K562 (cell line): ENCODE results near the gene ZNF488. TPM values are rescaled to one million over a fixed set of nuclear protein-coding genes. Genes with fewer than 3 reads are reported as not detected.
"Not testable (repeated sequence)": the region's sequence is repeated elsewhere in the genome, so short reads cannot be mapped to it uniquely, and the experiment has no call there.

Experiments
- ATAC-seq: fragments of 200-7000 bp; cut with Tn5 transposase; 3 replicates; pipeline ENCODE4 v1.9.1; 2020; ENCODE audit warnings: moderate library complexity
- BruUV-seq: library from RNA; stranded (reverse); fragments of 400-500 nt; replicated peaks from 2 replicates; lab custom pipeline; 2021; lab: Mats Ljungman, UMichigan
- CTCF ChIA-PET: fragments of 300-600 bp; formaldehyde crosslinking; extraction: SDS; loops from one replicate; lab custom pipeline; 2021; ENCODE audit warnings: low intra/inter-chr PET ratio; lab: Yijun Ruan, JAX
- POLR2A ChIA-PET: fragments of 300-600, 350-650 bp; sonication (Branson Sonifier 250); formaldehyde crosslinking; extraction: SDS; loops from one replicate; lab custom pipeline; 2021; ENCODE audit warnings: antibody characterized with exemption, inconsistent platforms; lab: Yijun Ruan, JAX
- DNase-seq, 4 experiments: peaks; one replicate each; pipeline versions ENCODE4 v3.0.0 to v3.0.0-alpha.2; 2011 to 2018; ENCODE audit warnings: low spot score in 3 of 4, mixed read lengths in 3 of 4; ENCODE audit errors: extremely low read depth in 1 of 4
- FAIRE-seq: peaks from 2 replicates; lab custom pipeline; 2011; peaks lifted over from hg19 to GRCh38; lab: Jason Lieb, UNC
- H2AFZ ChIP-seq: 2 replicates; pipeline ENCODE4 v1.6.0; 2011; ENCODE audit warnings: low read depth, low read length, control low read depth, inconsistent platforms
- H3K27ac ChIP-seq: fragments of 200-600 bp; 3 replicates; pipeline ENCODE4 v1.8.0; 2011; ENCODE audit warnings: low read depth, mild to moderate bottlenecking, control low read depth, inconsistent platforms, low read length, moderate library complexity, mixed read lengths; ENCODE audit errors: extremely low read depth
- H3K27me3 ChIP-seq, 2 experiments: fragments of 300-600 bp in 1 of 2; 2 replicates in 1 of 2; 3 replicates in 1 of 2; pipeline versions ENCODE4 v1.6.0 to v1.8.0; 2011; ENCODE audit warnings: inconsistent platforms in 2 of 2, low read length in 2 of 2, mild to moderate bottlenecking in 1 of 2, mixed read lengths in 1 of 2, moderate library complexity in 1 of 2; ENCODE audit not compliant: control insufficient read depth in 2 of 2, insufficient read depth in 2 of 2
- H3K36me3 ChIP-seq: fragments of 300-600 bp; 3 replicates; pipeline ENCODE4 v1.8.0; 2011; ENCODE audit warnings: mild to moderate bottlenecking, low read length, inconsistent platforms; ENCODE audit not compliant: control insufficient read depth, insufficient read depth
- H3K4me1 ChIP-seq, 2 experiments: fragments of 200-600 bp in 1 of 2; replicated peaks in 1 of 2; 2 replicates in 1 of 2; 3 replicates in 1 of 2; pipeline versions ENCODE4 v1.5.1 to v1.8.0; 2011; ENCODE audit warnings: inconsistent platforms in 2 of 2, low read length in 2 of 2, mild to moderate bottlenecking in 1 of 2, mixed read lengths in 1 of 2, moderate library complexity in 1 of 2; ENCODE audit not compliant: control insufficient read depth in 2 of 2, insufficient read depth in 2 of 2
- H3K4me2 ChIP-seq: 2 replicates; pipeline ENCODE4 v1.6.1; 2011; ENCODE audit warnings: low read length, control low read depth, inconsistent platforms, mixed read lengths; ENCODE audit not compliant: insufficient read depth
- H3K4me3 ChIP-seq: fragments of 200-600 bp; sonication (generic), shearing (Covaris generic); 2 replicates; pipeline ENCODE4 v1.5.1; 2016; ENCODE audit warnings: control low read depth, inconsistent platforms
- H3K79me2 ChIP-seq: fragments of 200-600 bp; 3 replicates; pipeline ENCODE4 v1.8.0; 2011; ENCODE audit warnings: low read length, inconsistent platforms; ENCODE audit not compliant: control insufficient read depth, insufficient read depth
- H3K9ac ChIP-seq, 2 experiments: 2 replicates each; pipeline versions ENCODE4 v1.6.0 to v1.6.1; 2011; ENCODE audit warnings: low read depth in 2 of 2, low read length in 2 of 2, control low read depth in 1 of 2, inconsistent platforms in 1 of 2, mild to moderate bottlenecking in 1 of 2, mixed read lengths in 1 of 2; ENCODE audit not compliant: insufficient read depth in 1 of 2
- H3K9me1 ChIP-seq: one replicate; pipeline ENCODE4 v1.6.0; 2011; ENCODE audit warnings: inconsistent platforms, mild to moderate bottlenecking, low read length, moderate library complexity; ENCODE audit not compliant: control insufficient read depth, insufficient read depth
- H3K9me3 ChIP-seq: replicated peaks from 2 replicates; pipeline ENCODE4 v1.5.1; 2011; ENCODE audit warnings: low read depth, low read length, inconsistent platforms; ENCODE audit not compliant: control insufficient read depth, insufficient read depth
- H4K20me1 ChIP-seq: replicated peaks from 2 replicates; pipeline ENCODE4 v1.6.1; 2011; ENCODE audit warnings: low read length, inconsistent platforms, mixed read lengths; ENCODE audit not compliant: control insufficient read depth, insufficient read depth
- CC2D1A ChIP-seq: fragments of 450-650 bp; IDR thresholded peaks from 2 replicates; pipeline ENCODE4 v1.6.1; 2017; ENCODE audit warnings: mild to moderate bottlenecking
- CTBP1 ChIP-seq: fragments of 450-650 bp; IDR thresholded peaks from 2 replicates; pipeline ENCODE4 v1.6.1; 2016; ENCODE audit warnings: borderline replicate concordance
- HCFC1 ChIP-seq: IDR thresholded peaks from 2 replicates; pipeline ENCODE4 v1.6.1; 2012; ENCODE audit warnings: low read depth, low read length, improper control_type of control experiment
- LARP7 ChIP-seq: fragments of 450-650 bp; IDR thresholded peaks from 2 replicates; pipeline ENCODE4 v1.6.1; 2016
- RFX1 ChIP-seq: fragments of 450-650 bp; IDR thresholded peaks from 2 replicates; pipeline ENCODE4 v1.6.1; 2016; ENCODE audit warnings: mild to moderate bottlenecking, moderate library complexity
- SMARCC2 ChIP-seq: fragments of 450-650 bp; IDR thresholded peaks from 2 replicates; pipeline ENCODE4 v1.6.1; 2017; ENCODE audit warnings: antibody characterized with exemption, moderate library complexity, mild to moderate bottlenecking, low read depth
- USF2 ChIP-seq: sonication (generic); formaldehyde crosslinking; IDR thresholded peaks from 2 replicates; pipeline ENCODE4 v1.5.0; 2020; ENCODE audit warnings: missing genetic modification reagents
- ZBTB26 ChIP-seq: fragments of 450-650 bp; formaldehyde crosslinking; IDR thresholded peaks from 2 replicates; pipeline ENCODE4 v1.4.0; 2022; ENCODE audit warnings: missing genetic modification characterization
- ZNF239 ChIP-seq: fragments of 250-450 bp; sonication (Bioruptor Pico); IDR thresholded peaks from 2 replicates; pipeline ENCODE4 v1.4.0; 2020; ENCODE audit warnings: mild to moderate bottlenecking
- ZNF583 ChIP-seq: fragments of 250-450 bp; sonication (Bioruptor Pico); IDR thresholded peaks from 2 replicates; pipeline ENCODE4 v1.4.0; 2020
- WGBS: fragments of 100-300 bp; shearing (Covaris generic); methylation state at CpG from one replicate; pipeline ENCODE4 v1.1.6; 2016; ENCODE audit warnings: low coverage, mixed read lengths; ENCODE audit not compliant: insufficient coverage; ENCODE audit errors: missing lambda C conversion rate; 5-methylcytosine and 5-hydroxymethylcytosine counted together
- in situ Hi-C: fragments of 300-500 bp; cut with MboI; formaldehyde crosslinking; loops from 4 replicates; pipeline ENCODE4 v1.15.0; 2018; ENCODE audit warnings: inconsistent platforms, mixed read lengths
- intact Hi-C: fragments of 100-400 bp; cut with micrococcal nuclease; formaldehyde crosslinking; loops from 2 replicates; pipeline ENCODE4 v1.14.2; 2022
- polyA plus RNA-seq, 8 experiments: library from polyadenylated mRNA; depleted of rRNA in 4 of 8; stranded (reverse) in 5 of 8; unstranded in 3 of 8; fragments of >200 nt; fragmentation: Nextera tagmentation in 2 of 8; fragmentation: Illumina TruSeq in 1 of 8; extraction: Ambion mirVana in 2 of 8; extraction: Trizol in 1 of 8; gene quantifications; 2 replicates each; pipeline versions ENCODE4 v1.2.1 to v1.2.3, GENCODE V29; 2011 to 2014; ENCODE audit warnings: inconsistent platforms in 1 of 8, missing spikeins in 1 of 8
- total RNA-seq, 7 experiments: library from RNA; depleted of rRNA in 6 of 7; stranded (reverse); fragments of >200 nt in 6 of 7; fragmentation: Illumina TruSeq in 2 of 7; extraction: Trizol in 2 of 7; gene quantifications; 2 replicates each; pipeline versions ENCODE4 v1.2.1 to v1.2.3, GENCODE V29; 2011 to 2021; ENCODE audit warnings: low replicate concordance in 1 of 7

Gene ZNF488
- total and polyA plus RNA-seq, 9 of the 15 experiments (the other 6 are each of a cell fraction or from before 2014, with no cell fraction given): 0.03 to 0.09 (median 0.05) TPM; not detected in 3

- H3K27ac ChIP-seq, H3K36me3 ChIP-seq, BruUV-seq, FAIRE-seq, in situ Hi-C loops, H2AFZ ChIP-seq, CTCF ChIA-PET, H3K4me2 ChIP-seq, H4K20me1 ChIP-seq, DNase-seq, ATAC-seq, H3K79me2 ChIP-seq, H3K9me3 ChIP-seq, H3K9ac ChIP-seq, H3K9me1 ChIP-seq, intact Hi-C loops, POLR2A ChIA-PET, H3K4me3 ChIP-seq: not testable (repeated sequence)
- 7% methylated on average over 2 of the region's 2 CpGs for WGBS
- H3K4me1 ChIP-seq: peaks cover 0 to 14% of the 10 kb centered on the region in 2 experiments; a peak in 3 of 5 replicates
- peaks cover 4 to 16% of the 10 kb centered on the region in 2 experiments; a peak in 4 of 5 replicates for H3K27me3 ChIP-seq
Measured at GRCh38 chr10:47386104-47386503, 2.0 kb upstream of the ZNF488 start.

GRCh38 chr10:47383261-47384147 is 589 bp downstream of the ZNF488 start:
- Histone ChIP-seq H3K9me3 (no peaks in the 10 kb centered on the region; the same call in 1 of the 2 replicates), H3K27me3 (peaks cover 20 to 42% of the 10 kb centered on the region in 2 experiments), H3K4me2 (peak overlapping the region; percentile 81), H4K20me1 (0 out of 2 replicates have a peak, but pooled peaks cover 4% of the 10 kb centered on the region), H3K4me1 (peaks cover 0 to 14% of the 10 kb centered on the region in 2 experiments; a peak in 3 of 5 replicates), H2AFZ (peak overlapping the region; percentile 92), H3K36me3 (no peaks in the 10 kb centered on the region), H3K79me2 (no peaks in the 10 kb centered on the region), H3K4me3 (peak overlapping the region; percentile 59), H3K27ac (no peak overlapping the region), H3K9ac (peak overlapping the region in 1 of 2 experiments; percentile 73; a peak in 2 of 4 replicates), H3K9me1 (no peaks in the 10 kb centered on the region)
- ATAC-seq (no peak), DNase-seq (no peak), FAIRE-seq (no peak)
- 13% methylated on average over 9 of the region's 9 CpGs for WGBS
- POLR2A ChIA-PET: interaction anchor here (0.8 to 1.6 kb wide), 3 partner anchors 10 to 15 kb away, joined by 3 to 4 read pairs (median 3); no protein-coding TSS in a partner anchor
- BruUV-seq: no TSS peak
- in situ Hi-C loops (loop anchor here (5.0 kb wide), 2 partner anchors 1101 to 1276 kb away; no protein-coding TSS in a partner anchor), intact Hi-C loops (no loop called here)
- CTCF ChIA-PET: no interaction called here
- TF ChIP-seq LARP7: peak; percentile 68; the same call in 1 of the 2 replicates
- no peak for TF ChIP-seq SMARCC2
- TF ChIP-seq CC2D1A: 0 out of 2 replicates have a peak, but pooled peaks have one; percentile 17
- TF ChIP-seq HCFC1: no peak
- TF ChIP-seq CTBP1: no peak
- TF ChIP-seq RFX1: no peak
- no peak for TF ChIP-seq ZNF239 (CRISPR knock-in tag)
- peak; percentile 68; the same call in 1 of the 2 replicates for TF ChIP-seq ZBTB26 (CRISPR knock-in tag)
- no peak for TF ChIP-seq USF2
- no peak for TF ChIP-seq ZNF583 (CRISPR knock-in tag)
